Cardiac fibroblast (primary cell): ENCODE measurements around the gene DSCAML1.

Source experiments
- DNase-seq, 2 donors: peaks; one replicate each; pipeline versions ENCODE4 v3.0.0 to v3.0.0-alpha.2; 2010; ENCODE audit warnings: low read depth in 2 of 2
- H3K4me3 ChIP-seq, 2 donors: replicated peaks in 1 of 2; 1 replicate in 1 of 2; 2 replicates in 1 of 2; pipeline ENCODE4 v1.5.1; 2011; ENCODE audit warnings: low read depth in 2 of 2, low read length in 2 of 2, mild to moderate bottlenecking in 2 of 2, moderate library complexity in 1 of 2
- TF ChIP-seq, protein P1 (sequence below): IDR thresholded peaks from one replicate; pipeline ENCODE4 v1.5.1; 2011; ENCODE audit warnings: low read depth, mild to moderate bottlenecking, low read length, inconsistent platforms

The DSCAML1 gene

DNA sequence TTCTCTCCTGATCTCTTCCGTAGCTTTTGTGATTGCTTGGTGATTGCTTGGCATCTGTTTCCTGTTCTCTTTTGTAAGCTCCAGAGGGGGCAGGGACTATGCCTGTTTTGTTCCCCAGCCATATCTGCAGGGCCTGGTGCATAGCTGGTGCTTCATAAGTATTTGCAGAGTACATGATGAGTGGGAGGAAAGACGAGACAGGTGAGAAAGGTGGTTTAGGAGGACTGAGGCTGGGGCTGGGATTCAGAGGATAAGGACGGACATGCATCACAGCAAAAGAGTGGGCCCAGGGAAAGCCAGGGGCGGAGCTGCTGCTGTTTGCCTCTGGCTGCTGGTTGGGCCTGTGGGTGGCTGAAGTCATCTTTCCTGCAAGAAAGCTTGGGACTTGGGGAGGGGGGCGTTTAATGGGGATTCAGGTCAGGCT is 62.4 kb downstream of the DSCAML1 start:
- TF ChIP-seq, protein P1, sequence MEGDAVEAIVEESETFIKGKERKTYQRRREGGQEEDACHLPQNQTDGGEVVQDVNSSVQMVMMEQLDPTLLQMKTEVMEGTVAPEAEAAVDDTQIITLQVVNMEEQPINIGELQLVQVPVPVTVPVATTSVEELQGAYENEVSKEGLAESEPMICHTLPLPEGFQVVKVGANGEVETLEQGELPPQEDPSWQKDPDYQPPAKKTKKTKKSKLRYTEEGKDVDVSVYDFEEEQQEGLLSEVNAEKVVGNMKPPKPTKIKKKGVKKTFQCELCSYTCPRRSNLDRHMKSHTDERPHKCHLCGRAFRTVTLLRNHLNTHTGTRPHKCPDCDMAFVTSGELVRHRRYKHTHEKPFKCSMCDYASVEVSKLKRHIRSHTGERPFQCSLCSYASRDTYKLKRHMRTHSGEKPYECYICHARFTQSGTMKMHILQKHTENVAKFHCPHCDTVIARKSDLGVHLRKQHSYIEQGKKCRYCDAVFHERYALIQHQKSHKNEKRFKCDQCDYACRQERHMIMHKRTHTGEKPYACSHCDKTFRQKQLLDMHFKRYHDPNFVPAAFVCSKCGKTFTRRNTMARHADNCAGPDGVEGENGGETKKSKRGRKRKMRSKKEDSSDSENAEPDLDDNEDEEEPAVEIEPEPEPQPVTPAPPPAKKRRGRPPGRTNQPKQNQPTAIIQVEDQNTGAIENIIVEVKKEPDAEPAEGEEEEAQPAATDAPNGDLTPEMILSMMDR: no peak
- no peak overlapping the region for H3K4me3 ChIP-seq
- DNase-seq: no peak

DNA sequence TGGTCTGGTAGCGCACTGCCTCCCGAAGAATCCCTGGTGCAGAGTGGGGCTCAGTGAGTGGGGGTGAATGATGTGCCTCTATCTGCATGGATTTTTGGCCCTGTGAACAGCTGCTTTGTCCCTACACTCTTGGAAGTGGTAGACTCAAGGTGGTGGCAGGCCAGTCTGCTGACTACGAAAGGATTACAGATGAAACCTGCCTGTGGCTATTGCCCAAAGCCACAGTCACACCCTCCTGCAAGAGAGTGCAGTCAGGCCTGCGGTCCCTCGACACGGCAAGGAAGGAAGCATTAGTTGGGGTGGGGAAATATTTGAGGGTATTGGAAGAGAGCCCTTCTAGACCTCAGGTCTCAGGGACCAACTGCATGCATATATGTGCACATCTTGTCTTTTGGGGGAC is 63.7 kb downstream of the DSCAML1 start:
- no peak for DNase-seq
- no peak overlapping the region for H3K4me3 ChIP-seq
- TF ChIP-seq, protein P1: no peak

DNA sequence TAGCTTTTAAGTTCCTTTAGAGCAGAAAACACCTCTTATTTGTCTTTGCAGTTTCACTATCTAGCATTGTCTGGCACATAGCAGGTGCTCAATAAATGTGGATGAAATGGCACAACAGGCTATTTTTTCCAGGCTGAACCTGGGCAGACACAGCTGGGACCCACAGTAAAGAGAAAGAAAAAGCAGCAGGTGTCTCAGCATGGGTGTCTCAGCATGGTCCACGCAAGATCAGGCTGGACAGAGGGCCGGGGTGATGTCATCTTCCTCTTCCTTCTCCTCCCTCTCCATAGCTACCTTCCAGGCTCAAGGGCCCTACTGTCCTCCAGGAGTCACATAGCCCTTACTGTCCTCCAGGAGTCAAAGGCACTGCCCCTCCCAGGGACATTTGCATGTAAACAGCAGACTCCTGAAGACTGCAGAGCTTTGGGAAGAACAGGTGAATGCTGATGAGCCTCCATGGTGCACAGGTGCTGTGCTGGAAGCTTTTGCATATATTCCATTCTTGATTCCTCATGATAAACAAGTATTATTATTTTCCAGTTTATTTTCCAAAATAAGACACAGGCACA is 65.2 kb downstream of the DSCAML1 start:
- TF ChIP-seq, protein P1: no peak
- DNase-seq: no peak
- no peak overlapping the region for H3K4me3 ChIP-seq

DNA sequence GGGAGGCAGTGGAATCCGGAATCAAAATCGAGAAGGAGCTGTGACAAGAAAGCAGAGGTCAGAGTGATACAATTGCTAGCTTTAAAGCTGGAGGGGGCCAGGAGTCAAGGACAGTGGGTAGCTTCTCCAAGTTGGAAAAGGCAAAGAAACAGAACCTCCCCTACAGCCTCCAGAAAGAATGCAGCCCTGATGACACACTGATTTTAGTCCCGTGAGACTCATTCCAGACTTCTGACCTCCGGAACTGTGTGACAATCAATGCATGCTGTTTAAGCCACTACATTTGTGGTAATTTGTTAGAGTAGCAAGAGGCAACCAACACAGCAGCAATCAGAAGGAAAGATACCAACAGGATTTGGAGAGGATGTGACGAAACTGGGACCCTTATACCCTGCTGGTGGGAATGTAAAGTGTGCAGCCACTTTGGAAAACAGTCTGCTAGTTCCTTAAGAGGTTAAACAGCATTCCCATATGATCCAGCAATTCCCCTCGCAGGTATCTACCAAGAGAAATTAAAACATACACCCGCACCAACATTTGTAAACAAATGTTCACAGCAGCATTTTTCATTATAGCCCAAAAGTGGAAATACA is 66.7 kb downstream of the DSCAML1 start:
- DNase-seq: peak in 1 of 2 donors; percentile 30
- no peak overlapping the region for H3K4me3 ChIP-seq
- TF ChIP-seq, protein P1: no peak

DNA sequence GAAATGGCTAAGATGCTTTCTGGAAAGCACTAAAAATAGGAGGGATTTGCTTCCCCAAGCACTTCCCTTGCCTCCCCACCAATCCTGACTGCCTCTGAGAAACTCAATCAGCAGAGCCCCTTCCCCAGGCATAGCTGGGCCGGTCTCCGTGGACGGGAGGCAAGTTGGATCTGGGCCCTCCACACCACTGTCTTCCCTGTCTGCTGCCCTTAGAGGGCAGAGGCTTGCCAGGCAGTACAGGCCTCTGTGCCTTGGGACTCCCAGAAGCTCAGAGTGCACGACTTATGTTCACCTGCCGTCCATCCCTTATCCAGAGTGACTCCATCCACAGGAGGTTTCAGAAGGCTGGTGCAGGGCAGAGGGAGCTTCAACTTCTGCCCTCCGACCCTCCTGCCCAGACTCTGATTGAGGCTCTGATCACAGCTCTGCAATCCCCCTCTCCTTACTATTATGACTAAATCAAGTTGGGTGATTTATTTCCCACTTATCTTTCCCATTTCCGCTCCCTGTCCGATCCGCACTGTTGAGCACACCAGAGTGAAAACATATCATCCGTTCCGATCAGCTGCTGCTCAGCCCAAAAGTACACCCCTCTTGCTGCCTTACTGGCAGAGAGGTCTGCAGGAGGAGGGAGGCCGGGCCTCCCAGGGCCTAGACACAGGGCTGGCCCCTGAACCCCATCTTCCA is 71.8 kb downstream of the DSCAML1 start:
- TF ChIP-seq, protein P1: no peak
- DNase-seq: no peak
- H3K4me3 ChIP-seq: no peak overlapping the region

DNA sequence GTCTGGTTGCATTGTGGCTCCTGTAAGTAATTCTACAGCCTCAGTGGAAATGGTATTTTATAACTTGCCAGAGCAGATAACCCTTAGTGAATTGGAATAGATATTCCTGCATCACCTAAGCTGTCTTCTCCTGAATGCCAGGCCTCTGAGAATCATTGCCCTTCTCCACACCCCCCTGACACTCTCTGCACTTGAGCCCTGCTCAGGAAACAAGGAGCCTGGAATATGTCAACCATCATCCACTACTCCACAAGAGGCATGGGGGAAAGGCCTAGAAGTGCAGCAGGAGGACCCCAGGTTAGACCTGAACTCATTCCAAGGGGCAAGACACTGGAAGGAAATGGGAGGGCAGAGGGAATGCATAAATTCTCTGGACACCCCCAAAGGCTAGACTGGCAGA is 72.4 kb downstream of the DSCAML1 start:
- H3K4me3 ChIP-seq: no peak overlapping the region
- TF ChIP-seq, protein P1: no peak
- DNase-seq: no peak
